Urothelium cell line (cell line): ENCODE data around the gene CPA2.
"Not testable (repeated sequence)": the region's sequence is repeated elsewhere in the genome, so short reads cannot be mapped to it uniquely, and the experiment has no call there.

Source experiments
- DNase-seq: peaks from one replicate; pipeline ENCODE4 v3.0.0; 2011; ENCODE audit warnings: low spot score, mixed read lengths
- FAIRE-seq: peaks from 2 replicates; lab custom pipeline; 2011; peaks lifted over from hg19 to GRCh38; lab: Jason Lieb, UNC

Gene CPA2

GRCh38 chr7:130304878-130305277, 38.2 kb downstream of the CPA2 start:
- DNase-seq (no peak), FAIRE-seq (no peak)

GRCh38 chr7:130305433-130306042, 38.9 kb downstream of the CPA2 start:
- DNase-seq (no peak), FAIRE-seq (no peak)

GRCh38 chr7:130309986-130310385, 43.3 kb downstream of the CPA2 start:
- DNase-seq (no peak), FAIRE-seq (no peak)

GRCh38 chr7:130314305-130314704, 47.6 kb downstream of the CPA2 start:
- FAIRE-seq (no peak), DNase-seq (no peak)

- DNase-seq = no peak
- no peak for FAIRE-seq
Observed at GRCh38 chr7:130319541-130319940, 52.9 kb downstream of the CPA2 start.

GRCh38 chr7:130321542-130322229, 55.0 kb downstream of the CPA2 start:
- not testable (repeated sequence) for DNase-seq, FAIRE-seq

- DNase-seq (no peak), FAIRE-seq (no peak)
Observed at GRCh38 chr7:130322615-130323014, 56.0 kb downstream of the CPA2 start.

GRCh38 chr7:130324306-130324943, 57.8 kb downstream of the CPA2 start:
- FAIRE-seq (no peak), DNase-seq (no peak)

- no peak for DNase-seq
- FAIRE-seq = no peak
Observed at GRCh38 chr7:130329681-130330080, 63.0 kb downstream of the CPA2 start.

- FAIRE-seq (no peak), DNase-seq (no peak)
Observed at GRCh38 chr7:130332259-130333053, 65.8 kb downstream of the CPA2 start.

- no peak for FAIRE-seq
- no peak for DNase-seq
Observed at GRCh38 chr7:130333832-130334231, 67.2 kb downstream of the CPA2 start.

GRCh38 chr7:130334274-130334673, 67.6 kb downstream of the CPA2 start:
- DNase-seq (no peak), FAIRE-seq (no peak)

- FAIRE-seq (no peak), DNase-seq (no peak)
Observed at GRCh38 chr7:130337410-130337971, 70.8 kb downstream of the CPA2 start.

GRCh38 chr7:130338233-130338632, 71.6 kb downstream of the CPA2 start:
- no peak for DNase-seq
- FAIRE-seq = no peak
